Ishikawa (cell line): ENCODE data around the gene CNNM4.

Source experiments
- CREB1 ChIP-seq: IDR thresholded peaks from 2 replicates; pipeline ENCODE4 v1.6.1; 2012; ENCODE audit warnings: low read depth
- EGR1 ChIP-seq: IDR thresholded peaks from 2 replicates; pipeline ENCODE4 v1.6.1; 2012
- EP300 ChIP-seq: IDR thresholded peaks from 2 replicates; pipeline ENCODE4 v1.6.1; 2012; ENCODE audit warnings: borderline replicate concordance
- FOXM1 ChIP-seq: IDR thresholded peaks from 2 replicates; pipeline ENCODE4 v1.6.1; 2012; ENCODE audit warnings: low read depth, borderline replicate concordance
- NFIC ChIP-seq: IDR thresholded peaks from 2 replicates; pipeline ENCODE4 v1.6.1; 2012
- RAD21 ChIP-seq: IDR thresholded peaks from 2 replicates; pipeline ENCODE4 v1.6.1; 2012; ENCODE audit warnings: low read depth
- TAF1 ChIP-seq: IDR thresholded peaks from 2 replicates; pipeline ENCODE4 v1.6.1; 2012; ENCODE audit warnings: low read depth, mild to moderate bottlenecking
- TEAD4 ChIP-seq: IDR thresholded peaks from 2 replicates; pipeline ENCODE4 v1.6.1; 2012
- YY1 ChIP-seq: IDR thresholded peaks from 2 replicates; pipeline ENCODE4 v1.6.1; 2012; ENCODE audit warnings: low read depth
- ZBTB7A ChIP-seq: IDR thresholded peaks from 2 replicates; pipeline ENCODE4 v1.6.1; 2012; ENCODE audit warnings: low read depth
- TF ChIP-seq, protein P1 (sequence below): IDR thresholded peaks from 2 replicates; pipeline ENCODE4 v1.6.1; 2012
- TF ChIP-seq, protein P2 (sequence below): IDR thresholded peaks from 2 replicates; pipeline ENCODE4 v1.6.1; 2012; ENCODE audit warnings: low read depth, mild to moderate bottlenecking
- TF ChIP-seq, protein P3 (sequence below): IDR thresholded peaks from 2 replicates; pipeline ENCODE4 v1.6.1; 2012

DNA sequence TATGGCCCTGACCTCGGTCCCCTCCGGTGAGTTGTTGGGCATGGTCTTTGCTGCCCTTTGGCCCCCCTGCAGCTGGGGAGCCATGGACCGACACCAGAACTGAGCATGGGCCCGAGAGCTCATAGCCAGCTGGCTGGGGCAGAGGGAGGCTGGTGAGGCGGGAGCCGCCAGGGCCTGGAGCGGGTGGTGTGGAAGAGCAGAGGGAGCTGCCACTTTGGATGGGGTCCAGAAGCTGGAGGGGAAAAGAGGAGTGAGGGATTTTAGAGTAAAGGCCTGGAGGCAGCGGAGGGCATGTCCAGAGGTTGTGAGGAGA, 38.9 kb downstream of the CNNM4 start:
- no peak for TF ChIP-seq ZBTB7A
- TF ChIP-seq TAF1: no peak
- TF ChIP-seq NFIC: no peak
- TF ChIP-seq EGR1: no peak
- TF ChIP-seq CREB1: no peak
- TF ChIP-seq EP300: no peak
- TF ChIP-seq TEAD4: no peak
- no peak for TF ChIP-seq RAD21
- no peak for TF ChIP-seq YY1
- TF ChIP-seq, protein P1, sequence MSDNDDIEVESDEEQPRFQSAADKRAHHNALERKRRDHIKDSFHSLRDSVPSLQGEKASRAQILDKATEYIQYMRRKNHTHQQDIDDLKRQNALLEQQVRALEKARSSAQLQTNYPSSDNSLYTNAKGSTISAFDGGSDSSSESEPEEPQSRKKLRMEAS: no peak
- TF ChIP-seq, protein P2, sequence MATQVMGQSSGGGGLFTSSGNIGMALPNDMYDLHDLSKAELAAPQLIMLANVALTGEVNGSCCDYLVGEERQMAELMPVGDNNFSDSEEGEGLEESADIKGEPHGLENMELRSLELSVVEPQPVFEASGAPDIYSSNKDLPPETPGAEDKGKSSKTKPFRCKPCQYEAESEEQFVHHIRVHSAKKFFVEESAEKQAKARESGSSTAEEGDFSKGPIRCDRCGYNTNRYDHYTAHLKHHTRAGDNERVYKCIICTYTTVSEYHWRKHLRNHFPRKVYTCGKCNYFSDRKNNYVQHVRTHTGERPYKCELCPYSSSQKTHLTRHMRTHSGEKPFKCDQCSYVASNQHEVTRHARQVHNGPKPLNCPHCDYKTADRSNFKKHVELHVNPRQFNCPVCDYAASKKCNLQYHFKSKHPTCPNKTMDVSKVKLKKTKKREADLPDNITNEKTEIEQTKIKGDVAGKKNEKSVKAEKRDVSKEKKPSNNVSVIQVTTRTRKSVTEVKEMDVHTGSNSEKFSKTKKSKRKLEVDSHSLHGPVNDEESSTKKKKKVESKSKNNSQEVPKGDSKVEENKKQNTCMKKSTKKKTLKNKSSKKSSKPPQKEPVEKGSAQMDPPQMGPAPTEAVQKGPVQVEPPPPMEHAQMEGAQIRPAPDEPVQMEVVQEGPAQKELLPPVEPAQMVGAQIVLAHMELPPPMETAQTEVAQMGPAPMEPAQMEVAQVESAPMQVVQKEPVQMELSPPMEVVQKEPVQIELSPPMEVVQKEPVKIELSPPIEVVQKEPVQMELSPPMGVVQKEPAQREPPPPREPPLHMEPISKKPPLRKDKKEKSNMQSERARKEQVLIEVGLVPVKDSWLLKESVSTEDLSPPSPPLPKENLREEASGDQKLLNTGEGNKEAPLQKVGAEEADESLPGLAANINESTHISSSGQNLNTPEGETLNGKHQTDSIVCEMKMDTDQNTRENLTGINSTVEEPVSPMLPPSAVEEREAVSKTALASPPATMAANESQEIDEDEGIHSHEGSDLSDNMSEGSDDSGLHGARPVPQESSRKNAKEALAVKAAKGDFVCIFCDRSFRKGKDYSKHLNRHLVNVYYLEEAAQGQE: no peak
- TF ChIP-seq, protein P3, sequence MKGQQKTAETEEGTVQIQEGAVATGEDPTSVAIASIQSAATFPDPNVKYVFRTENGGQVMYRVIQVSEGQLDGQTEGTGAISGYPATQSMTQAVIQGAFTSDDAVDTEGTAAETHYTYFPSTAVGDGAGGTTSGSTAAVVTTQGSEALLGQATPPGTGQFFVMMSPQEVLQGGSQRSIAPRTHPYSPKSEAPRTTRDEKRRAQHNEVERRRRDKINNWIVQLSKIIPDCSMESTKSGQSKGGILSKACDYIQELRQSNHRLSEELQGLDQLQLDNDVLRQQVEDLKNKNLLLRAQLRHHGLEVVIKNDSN: no peak
- TF ChIP-seq FOXM1: no peak
